ENCODE measurements around the gene NKAIN2.

The NKAIN2 gene

DNA sequence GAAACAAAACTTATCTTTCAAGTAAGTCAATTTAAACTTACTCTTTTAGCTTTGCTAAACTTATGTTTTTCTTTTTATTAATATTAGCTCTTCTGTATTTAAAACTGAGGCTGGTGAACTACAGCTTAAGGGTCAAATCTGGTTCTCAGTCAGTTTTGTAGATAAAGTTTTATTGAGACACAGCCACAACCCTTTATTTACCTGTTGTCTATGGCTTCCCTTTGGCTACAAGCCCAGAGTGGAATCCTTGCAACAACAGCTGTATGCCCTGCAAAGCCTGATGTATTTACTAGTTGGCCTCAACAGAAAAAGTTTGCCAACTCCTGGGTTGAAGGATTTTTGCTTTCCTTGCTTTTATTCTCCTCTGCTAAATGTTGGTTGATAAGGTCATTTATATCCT lies 667.1 kb downstream of the NKAIN2 start:
- no peak for DNase-seq (ENCODE audit: low read depth)
- H3K4me3 ChIP-seq (ENCODE audit: low read depth, low read length): no peak overlapping the region
- TF ChIP-seq, protein P1, sequence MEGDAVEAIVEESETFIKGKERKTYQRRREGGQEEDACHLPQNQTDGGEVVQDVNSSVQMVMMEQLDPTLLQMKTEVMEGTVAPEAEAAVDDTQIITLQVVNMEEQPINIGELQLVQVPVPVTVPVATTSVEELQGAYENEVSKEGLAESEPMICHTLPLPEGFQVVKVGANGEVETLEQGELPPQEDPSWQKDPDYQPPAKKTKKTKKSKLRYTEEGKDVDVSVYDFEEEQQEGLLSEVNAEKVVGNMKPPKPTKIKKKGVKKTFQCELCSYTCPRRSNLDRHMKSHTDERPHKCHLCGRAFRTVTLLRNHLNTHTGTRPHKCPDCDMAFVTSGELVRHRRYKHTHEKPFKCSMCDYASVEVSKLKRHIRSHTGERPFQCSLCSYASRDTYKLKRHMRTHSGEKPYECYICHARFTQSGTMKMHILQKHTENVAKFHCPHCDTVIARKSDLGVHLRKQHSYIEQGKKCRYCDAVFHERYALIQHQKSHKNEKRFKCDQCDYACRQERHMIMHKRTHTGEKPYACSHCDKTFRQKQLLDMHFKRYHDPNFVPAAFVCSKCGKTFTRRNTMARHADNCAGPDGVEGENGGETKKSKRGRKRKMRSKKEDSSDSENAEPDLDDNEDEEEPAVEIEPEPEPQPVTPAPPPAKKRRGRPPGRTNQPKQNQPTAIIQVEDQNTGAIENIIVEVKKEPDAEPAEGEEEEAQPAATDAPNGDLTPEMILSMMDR (IDR thresholded peaks at IDR 0.05; ENCODE audit: insufficient read depth, low read depth, low read length, missing control alignments): no peak

DNA sequence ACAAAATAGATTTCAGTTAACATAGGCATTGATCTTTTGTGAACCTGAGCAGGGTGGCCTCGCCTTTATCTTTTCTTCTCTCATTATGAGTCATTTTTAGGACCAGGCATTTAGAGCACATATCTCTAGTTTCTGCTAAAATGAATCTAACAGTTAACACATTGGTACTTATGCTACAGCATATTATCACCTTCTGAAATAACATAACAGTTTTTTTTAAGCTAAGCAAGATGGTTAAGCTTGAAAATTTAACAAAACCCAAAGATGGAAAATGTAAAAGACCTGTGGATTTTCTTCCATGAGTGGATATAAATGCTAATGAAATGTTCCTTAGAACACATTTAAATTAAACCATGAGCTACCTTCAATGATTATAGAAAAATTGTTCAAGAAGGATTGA lies 671.5 kb downstream of the NKAIN2 start:
- TF ChIP-seq, protein P1 (IDR thresholded peaks at IDR 0.05; ENCODE audit: insufficient read depth, low read depth, low read length, missing control alignments): no peak
- H3K4me3 ChIP-seq (ENCODE audit: low read depth, low read length): no peak overlapping the region
- DNase-seq (ENCODE audit: low read depth): no peak

DNA sequence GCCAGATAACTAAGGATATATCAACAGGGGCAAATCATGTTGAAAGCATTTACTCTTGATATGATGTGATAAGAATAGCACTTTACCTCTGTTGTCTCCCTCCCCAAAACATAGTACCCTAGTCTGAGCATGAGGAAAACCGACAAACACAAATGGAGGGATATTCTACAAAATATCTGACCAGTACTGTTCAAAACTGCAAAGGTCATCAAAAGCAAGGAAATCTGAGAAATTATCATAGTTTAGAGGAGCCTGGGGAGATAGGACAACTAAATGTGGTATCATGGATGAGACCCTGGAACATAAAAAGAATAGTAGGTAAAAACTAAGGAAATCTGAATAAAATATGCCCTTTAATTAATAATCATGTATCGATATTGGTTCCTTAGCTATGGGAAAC lies 675.2 kb downstream of the NKAIN2 start:
- TF ChIP-seq, protein P1 (IDR thresholded peaks at IDR 0.05; ENCODE audit: insufficient read depth, low read depth, low read length, missing control alignments): no peak
- DNase-seq (ENCODE audit: low read depth): no peak
- no peak overlapping the region for H3K4me3 ChIP-seq (ENCODE audit: low read depth, low read length)

DNA sequence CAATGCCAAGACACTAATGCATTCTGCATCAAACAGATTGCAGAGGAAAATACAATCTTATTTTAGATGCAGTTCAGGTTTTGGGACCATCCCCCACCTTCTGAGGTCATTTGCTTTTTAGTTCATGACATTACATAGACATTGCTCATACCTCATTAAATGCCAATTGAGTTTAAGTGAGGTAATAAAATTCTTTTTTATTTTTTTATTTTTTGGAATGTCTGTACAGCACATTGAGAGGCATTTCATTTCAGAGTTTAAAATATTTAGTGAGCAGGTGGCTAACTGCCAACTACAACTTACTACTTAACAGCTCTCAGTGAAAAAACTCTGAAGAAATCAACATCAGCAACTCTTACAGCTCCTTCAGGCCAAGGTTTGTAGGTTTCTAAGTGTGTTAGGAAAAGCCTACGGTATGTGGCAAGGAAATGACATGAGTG lies 676.3 kb downstream of the NKAIN2 start:
- no peak for DNase-seq (ENCODE audit: low read depth)
- H3K4me3 ChIP-seq (ENCODE audit: low read depth, low read length): no peak overlapping the region
- TF ChIP-seq, protein P1 (IDR thresholded peaks at IDR 0.05; ENCODE audit: insufficient read depth, low read depth, low read length, missing control alignments): no peak

DNA sequence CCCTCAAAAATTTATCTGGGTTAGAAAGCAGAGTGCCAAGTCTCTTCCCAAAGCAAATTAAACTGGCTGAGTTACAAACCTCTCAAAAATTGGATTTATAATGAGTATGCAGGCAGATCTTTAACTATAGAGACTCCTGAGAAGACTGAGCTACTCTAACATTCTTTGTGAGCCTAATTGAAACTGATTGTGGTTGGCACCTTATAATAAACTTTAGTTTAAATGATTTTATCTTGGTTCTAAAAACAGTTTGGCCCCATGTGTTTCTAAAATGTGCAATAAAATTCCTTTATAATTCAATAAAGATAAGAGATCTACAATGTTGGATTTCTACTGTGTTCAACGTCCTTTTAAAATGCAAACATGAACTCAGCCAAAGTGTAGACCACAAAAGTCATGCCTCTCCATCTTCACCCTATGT lies 678.4 kb downstream of the NKAIN2 start:
- no peak for DNase-seq (ENCODE audit: low read depth)
- TF ChIP-seq, protein P1 (IDR thresholded peaks at IDR 0.05; ENCODE audit: insufficient read depth, low read depth, low read length, missing control alignments): no peak
- no peak overlapping the region for H3K4me3 ChIP-seq (ENCODE audit: low read depth, low read length)

DNA sequence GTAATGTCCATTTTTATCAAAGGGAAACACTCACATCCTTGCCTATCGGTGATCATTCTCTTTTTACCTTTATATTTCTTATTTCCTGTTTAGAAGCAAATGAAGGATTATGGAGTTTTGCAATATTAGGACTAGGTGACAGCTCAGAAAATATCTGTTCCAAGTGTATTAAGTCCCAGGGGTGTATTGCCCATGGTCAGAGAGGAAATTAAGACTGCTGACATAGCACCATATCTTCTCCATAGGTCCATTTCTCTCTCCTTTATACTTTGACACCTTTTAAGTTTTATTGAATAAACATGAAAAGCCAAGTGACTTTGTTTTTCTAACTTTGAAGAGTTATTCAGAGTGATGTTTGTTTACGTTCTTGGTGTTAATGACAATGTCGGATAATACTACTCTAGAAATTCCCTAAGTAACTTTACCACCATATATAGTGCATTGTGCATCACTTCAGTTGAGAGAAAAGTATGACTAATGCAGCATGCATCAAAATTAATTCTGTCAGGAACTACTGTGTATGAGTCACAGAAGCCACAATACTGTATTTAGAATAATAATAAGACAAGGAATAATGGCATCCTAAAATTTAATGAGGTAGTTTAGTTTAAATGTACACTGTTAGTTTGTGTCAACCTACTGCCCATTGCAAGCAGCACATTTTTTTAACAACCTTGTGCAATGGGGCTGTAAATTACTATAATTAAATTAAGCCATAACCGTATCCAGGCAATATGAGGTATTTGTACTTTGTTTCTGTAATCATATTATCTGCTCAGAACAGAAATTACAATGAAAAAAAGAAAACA lies 684.2 kb downstream of the NKAIN2 start:
- no peak overlapping the region for H3K4me3 ChIP-seq (ENCODE audit: low read depth, low read length)
- no peak for DNase-seq (ENCODE audit: low read depth)
- TF ChIP-seq, protein P1 (IDR thresholded peaks at IDR 0.05; ENCODE audit: insufficient read depth, low read depth, low read length, missing control alignments): no peak

DNA sequence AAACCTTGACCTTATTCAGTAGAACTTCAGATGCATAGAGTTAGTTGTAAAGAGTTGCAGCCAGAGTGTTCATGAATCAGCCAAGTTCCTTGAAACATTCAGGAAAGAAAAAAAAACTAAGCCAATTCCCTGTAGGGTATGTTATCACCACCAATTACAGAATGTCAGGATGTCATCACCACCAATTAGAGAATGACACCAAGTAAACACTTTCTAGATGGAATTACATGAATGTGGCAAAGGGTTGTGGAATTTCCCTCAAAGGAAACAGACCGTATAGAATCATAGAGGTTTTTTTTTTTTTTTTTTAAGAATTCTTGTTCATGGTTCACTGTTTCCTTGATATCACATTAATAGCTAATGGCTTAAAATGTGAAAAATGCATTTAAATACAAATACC lies 686.5 kb downstream of the NKAIN2 start:
- no peak overlapping the region for H3K4me3 ChIP-seq (ENCODE audit: low read depth, low read length)
- TF ChIP-seq, protein P1 (IDR thresholded peaks at IDR 0.05; ENCODE audit: insufficient read depth, low read depth, low read length, missing control alignments): no peak
- DNase-seq (ENCODE audit: low read depth): no peak

Data from GM12865 (cell line).